ENCODE data around the gene HCST.

GRCh38 chr19:35902870-35903475 is 644 bp downstream of the HCST start:
- no peak for TF ChIP-seq POLR2AphosphoS5 (IDR thresholded peaks at IDR 0.05; ENCODE audit: low read depth, low read length)
- no peak for TF ChIP-seq POLR2A (IDR thresholded peaks at IDR 0.05; ENCODE audit: low read depth, low read length)

All from GM12892 (cell line).